HepG2 (cell line): Measurements from ENCODE around the gene TACC3. TPM values are rescaled to one million over a fixed set of nuclear protein-coding genes. Genes with fewer than 3 reads are reported as not detected.

Experiments
- ATM ChIP-seq: fragments of 450-650 bp; IDR thresholded peaks from 2 replicates; pipeline ENCODE4 v1.7.1; 2017; ENCODE audit warnings: mild to moderate bottlenecking, borderline replicate concordance
- GATAD2A ChIP-seq: IDR thresholded peaks from 2 replicates; pipeline ENCODE4 v1.6.1; 2016
- GFI1 ChIP-seq: sonication (generic); formaldehyde crosslinking; IDR thresholded peaks from 2 replicates; pipeline ENCODE4 v1.5.0; 2020; ENCODE audit warnings: missing genetic modification reagents, mild to moderate bottlenecking, borderline replicate concordance
- HDAC6 ChIP-seq: fragments of 200-600 bp; sonication (generic); IDR thresholded peaks from 2 replicates; pipeline ENCODE4 v1.7.0; 2017; ENCODE audit warnings: mild to moderate bottlenecking, antibody characterized with exemption, low read length, low read depth
- ISL2 ChIP-seq: sonication (generic); formaldehyde crosslinking; IDR thresholded peaks from 2 replicates; pipeline ENCODE4 v1.5.0; 2020; ENCODE audit warnings: missing genetic modification reagents
- JARID2 ChIP-seq: sonication (generic); formaldehyde crosslinking; IDR thresholded peaks from 2 replicates; pipeline ENCODE4 v1.8.1; 2023; ENCODE audit warnings: missing genetic modification reagents, inconsistent platforms; ENCODE audit not compliant: insufficient replicate concordance
- KDM3A ChIP-seq: IDR thresholded peaks from 2 replicates; pipeline ENCODE4 v1.6.1; 2018; ENCODE audit warnings: low read depth, missing compliant biosample characterization
- KLF9 ChIP-seq: IDR thresholded peaks from 2 replicates; pipeline ENCODE4 v1.6.1; 2016; ENCODE audit warnings: low read depth
- MEIS2 ChIP-seq: sonication (generic); formaldehyde crosslinking; IDR thresholded peaks from 2 replicates; pipeline ENCODE4 v1.9.0; 2021; ENCODE audit warnings: mild to moderate bottlenecking, missing genetic modification reagents
- MLLT10 ChIP-seq: sonication (generic); formaldehyde crosslinking; IDR thresholded peaks from 2 replicates; pipeline ENCODE4 v1.4.0; 2020; ENCODE audit warnings: missing genetic modification reagents
- NR2F1 ChIP-seq, 2 experiments: fragments of 450-650 bp in 1 of 2; formaldehyde crosslinking in 1 of 2; IDR thresholded peaks; 2 replicates each; pipeline versions ENCODE4 v1.5.0 to v1.6.1; 2016 to 2020; ENCODE audit warnings: mild to moderate bottlenecking in 1 of 2, missing compliant biosample characterization in 1 of 2, missing genetic modification reagents in 1 of 2, moderate library complexity in 1 of 2
- NR2F2 ChIP-seq: IDR thresholded peaks from 2 replicates; pipeline ENCODE4 v1.6.1; 2012; ENCODE audit warnings: low read depth, inconsistent platforms, borderline replicate concordance
- PAWR ChIP-seq: sonication (generic); formaldehyde crosslinking; IDR thresholded peaks from 2 replicates; pipeline ENCODE4 v1.4.0; 2020; ENCODE audit warnings: missing genetic modification reagents, mild to moderate bottlenecking, borderline replicate concordance
- RARA ChIP-seq: IDR thresholded peaks from 2 replicates; pipeline ENCODE4 v1.6.1; 2016; ENCODE audit warnings: missing genetic modification reagents, missing compliant biosample characterization
- SP2 ChIP-seq: sonication (generic); formaldehyde crosslinking; IDR thresholded peaks from 2 replicates; pipeline ENCODE4 v1.5.1; 2020; ENCODE audit warnings: mild to moderate bottlenecking, missing genetic modification reagents
- WIZ ChIP-seq: sonication (generic); formaldehyde crosslinking; IDR thresholded peaks from 2 replicates; pipeline ENCODE4 v1.5.1; 2020; ENCODE audit warnings: mild to moderate bottlenecking, missing genetic modification reagents
- ZFAT ChIP-seq: sonication (generic); formaldehyde crosslinking; conservative IDR thresholded peaks from 2 replicates; pipeline ENCODE4 v1.8.1; 2023; ENCODE audit warnings: missing genetic modification reagents, inconsistent platforms
- ZFP82 ChIP-seq: sonication (generic); formaldehyde crosslinking; IDR thresholded peaks from 2 replicates; pipeline ENCODE4 v1.5.1; 2020; ENCODE audit warnings: mild to moderate bottlenecking, missing genetic modification reagents, borderline replicate concordance
- ZNF20 ChIP-seq: sonication (generic); formaldehyde crosslinking; IDR thresholded peaks from 2 replicates; pipeline ENCODE4 v1.4.0; 2020; ENCODE audit warnings: mild to moderate bottlenecking, moderate library complexity, missing genetic modification reagents
- ZNF205 ChIP-seq: IDR thresholded peaks from 2 replicates; pipeline ENCODE4 v1.6.1; 2018; ENCODE audit warnings: missing biosample characterization, missing genetic modification reagents
- ZNF382 ChIP-seq: sonication (generic); formaldehyde crosslinking; IDR thresholded peaks from 2 replicates; pipeline ENCODE4 v1.5.0; 2020; ENCODE audit warnings: missing genetic modification reagents, mild to moderate bottlenecking, borderline replicate concordance
- ZNF430 ChIP-seq: sonication (generic); formaldehyde crosslinking; IDR thresholded peaks from 2 replicates; pipeline ENCODE4 v1.9.0; 2021; ENCODE audit warnings: mild to moderate bottlenecking, missing genetic modification reagents
- ZNF431 ChIP-seq: sonication (generic); formaldehyde crosslinking; IDR thresholded peaks from 2 replicates; pipeline ENCODE4 v1.9.0; 2022; ENCODE audit warnings: missing genetic modification reagents, low read depth, mild to moderate bottlenecking, borderline replicate concordance
- ZNF556 ChIP-seq: sonication (generic); formaldehyde crosslinking; IDR thresholded peaks from 2 replicates; pipeline ENCODE4 v1.4.0; 2020; ENCODE audit warnings: mild to moderate bottlenecking, missing genetic modification reagents, borderline replicate concordance
- ZNF574 ChIP-seq: sonication (generic); formaldehyde crosslinking; IDR thresholded peaks from 2 replicates; pipeline ENCODE4 v1.4.0; 2020; ENCODE audit warnings: missing genetic modification reagents
- ZSCAN21 ChIP-seq: sonication (generic); formaldehyde crosslinking; IDR thresholded peaks from 2 replicates; pipeline ENCODE4 v1.8.0; 2022; ENCODE audit warnings: mild to moderate bottlenecking, missing genetic modification reagents, moderate library complexity, borderline replicate concordance
- polyA plus RNA-seq, 8 experiments: library from polyadenylated mRNA; depleted of rRNA in 3 of 8; stranded (reverse) in 7 of 8; unstranded in 1 of 8; fragments of >200 nt; fragmentation: Illumina TruSeq in 4 of 8; extraction: Trizol in 4 of 8; gene quantifications; 2 replicates each; pipeline versions ENCODE4 v1.2.1 to v1.2.3, GENCODE V29; 2011 to 2016; ENCODE audit warnings: low read depth in 4 of 8, missing spikeins in 1 of 8, mixed read lengths in 1 of 8; ENCODE audit not compliant: insufficient read depth in 1 of 8
- total RNA-seq, 5 experiments: library from RNA; depleted of rRNA; stranded (reverse); fragments of >200 nt; fragmentation: Illumina TruSeq; extraction: Trizol; gene quantifications; 2 replicates each; pipeline ENCODE4 v1.2.3, GENCODE V29; 2016; ENCODE audit warnings: low read depth in 1 of 5
- TF ChIP-seq, protein P1 (sequence below): sonication (generic); formaldehyde crosslinking; IDR thresholded peaks from 2 replicates; pipeline ENCODE4 v1.9.0; 2021; ENCODE audit warnings: missing genetic modification reagents, mild to moderate bottlenecking, borderline replicate concordance

TACC3 gene
- total and polyA plus RNA-seq, 2 of the 13 experiments (the other 11 are each of a cell fraction or from before 2014, with no cell fraction given), result 20.3 to 21.2 TPM

GRCh38 chr4:1712216-1713002 is 8.9 kb upstream of the TACC3 start, which contains the start of gene SLBP (continued):
- peak; percentile 89 for TF ChIP-seq ZNF574 (CRISPR knock-in tag)
- peak; percentile 86; the same call in 1 of the 2 replicates for TF ChIP-seq ZNF20 (CRISPR knock-in tag)
- peak; percentile 95 for TF ChIP-seq ZNF430 (CRISPR knock-in tag)
- TF ChIP-seq MLLT10 (CRISPR knock-in tag), result no peak
- TF ChIP-seq KDM3A (CRISPR knock-in tag), result peak; percentile 55; the same call in 1 of the 2 replicates
- TF ChIP-seq ZFP82 (CRISPR knock-in tag), result peak; percentile 98; the same call in 1 of the 2 replicates
- TF ChIP-seq SP2 (CRISPR knock-in tag), result peak; percentile 81
- TF ChIP-seq NR2F1 (CRISPR knock-in tag; IDR thresholded peaks at IDR 0.05), result no peak; a peak in 1 of 4 replicates
- TF ChIP-seq KLF9 (CRISPR knock-in tag), result peak; percentile 97
- TF ChIP-seq ZNF431 (CRISPR knock-in tag), result no peak; the same call in none of the 2 replicates
- TF ChIP-seq MEIS2 (CRISPR knock-in tag), result peak; percentile 94
- TF ChIP-seq ISL2 (CRISPR knock-in tag), result peak; percentile 72
- peak; percentile 90 for TF ChIP-seq GFI1
- TF ChIP-seq, protein P1, sequence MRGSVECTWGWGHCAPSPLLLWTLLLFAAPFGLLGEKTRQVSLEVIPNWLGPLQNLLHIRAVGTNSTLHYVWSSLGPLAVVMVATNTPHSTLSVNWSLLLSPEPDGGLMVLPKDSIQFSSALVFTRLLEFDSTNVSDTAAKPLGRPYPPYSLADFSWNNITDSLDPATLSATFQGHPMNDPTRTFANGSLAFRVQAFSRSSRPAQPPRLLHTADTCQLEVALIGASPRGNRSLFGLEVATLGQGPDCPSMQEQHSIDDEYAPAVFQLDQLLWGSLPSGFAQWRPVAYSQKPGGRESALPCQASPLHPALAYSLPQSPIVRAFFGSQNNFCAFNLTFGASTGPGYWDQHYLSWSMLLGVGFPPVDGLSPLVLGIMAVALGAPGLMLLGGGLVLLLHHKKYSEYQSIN, result no peak
- no peak; the same call in 1 of the 2 replicates for TF ChIP-seq ZNF556 (CRISPR knock-in tag)
- no peak for TF ChIP-seq JARID2 (CRISPR knock-in tag)
- TF ChIP-seq WIZ (CRISPR knock-in tag), result peak; percentile 85
- no peak; the same call in 1 of the 2 replicates for TF ChIP-seq NR2F2
- TF ChIP-seq HDAC6, result no peak
- no peak for TF ChIP-seq ATM
- TF ChIP-seq GATAD2A, result peak; percentile 49
- peak; percentile 42; the same call in 1 of the 2 replicates for TF ChIP-seq ZFAT
- TF ChIP-seq ZSCAN21 (CRISPR knock-in tag), result peak; percentile 84
- no peak for TF ChIP-seq ZNF382 (CRISPR knock-in tag)
- TF ChIP-seq ZNF205 (CRISPR knock-in tag), result peak; percentile 84
- peak; percentile 53 for TF ChIP-seq RARA
- TF ChIP-seq PAWR (CRISPR knock-in tag), result peak; percentile 94; the same call in 1 of the 2 replicates
